ENCODE measurements around the gene FAM107B.

DNA sequence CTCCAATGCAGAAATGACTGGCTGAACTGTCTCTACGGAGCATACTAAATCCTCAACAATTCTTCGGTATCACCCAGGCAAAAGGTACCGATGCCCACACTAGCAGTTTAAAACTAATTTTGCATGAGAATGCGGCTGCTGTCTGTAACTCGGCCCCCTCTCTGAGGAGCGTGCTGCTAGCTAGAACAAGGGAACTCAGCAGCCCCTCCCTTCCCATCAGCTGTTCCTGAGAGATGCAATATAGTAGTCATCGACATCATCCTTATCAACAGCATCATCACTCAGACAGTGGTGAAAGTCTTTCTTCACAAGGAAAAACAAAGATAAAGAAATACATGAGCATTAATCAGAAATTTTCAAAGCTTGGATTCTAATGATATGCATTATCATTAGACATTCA lies 254.9 kb downstream of the FAM107B start:
- no peak for TF ChIP-seq SIN3A (IDR thresholded peaks at IDR 0.05; ENCODE audit: borderline replicate concordance, insufficient read depth, low read length)
- TF ChIP-seq, protein P1, sequence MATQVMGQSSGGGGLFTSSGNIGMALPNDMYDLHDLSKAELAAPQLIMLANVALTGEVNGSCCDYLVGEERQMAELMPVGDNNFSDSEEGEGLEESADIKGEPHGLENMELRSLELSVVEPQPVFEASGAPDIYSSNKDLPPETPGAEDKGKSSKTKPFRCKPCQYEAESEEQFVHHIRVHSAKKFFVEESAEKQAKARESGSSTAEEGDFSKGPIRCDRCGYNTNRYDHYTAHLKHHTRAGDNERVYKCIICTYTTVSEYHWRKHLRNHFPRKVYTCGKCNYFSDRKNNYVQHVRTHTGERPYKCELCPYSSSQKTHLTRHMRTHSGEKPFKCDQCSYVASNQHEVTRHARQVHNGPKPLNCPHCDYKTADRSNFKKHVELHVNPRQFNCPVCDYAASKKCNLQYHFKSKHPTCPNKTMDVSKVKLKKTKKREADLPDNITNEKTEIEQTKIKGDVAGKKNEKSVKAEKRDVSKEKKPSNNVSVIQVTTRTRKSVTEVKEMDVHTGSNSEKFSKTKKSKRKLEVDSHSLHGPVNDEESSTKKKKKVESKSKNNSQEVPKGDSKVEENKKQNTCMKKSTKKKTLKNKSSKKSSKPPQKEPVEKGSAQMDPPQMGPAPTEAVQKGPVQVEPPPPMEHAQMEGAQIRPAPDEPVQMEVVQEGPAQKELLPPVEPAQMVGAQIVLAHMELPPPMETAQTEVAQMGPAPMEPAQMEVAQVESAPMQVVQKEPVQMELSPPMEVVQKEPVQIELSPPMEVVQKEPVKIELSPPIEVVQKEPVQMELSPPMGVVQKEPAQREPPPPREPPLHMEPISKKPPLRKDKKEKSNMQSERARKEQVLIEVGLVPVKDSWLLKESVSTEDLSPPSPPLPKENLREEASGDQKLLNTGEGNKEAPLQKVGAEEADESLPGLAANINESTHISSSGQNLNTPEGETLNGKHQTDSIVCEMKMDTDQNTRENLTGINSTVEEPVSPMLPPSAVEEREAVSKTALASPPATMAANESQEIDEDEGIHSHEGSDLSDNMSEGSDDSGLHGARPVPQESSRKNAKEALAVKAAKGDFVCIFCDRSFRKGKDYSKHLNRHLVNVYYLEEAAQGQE (IDR thresholded peaks at IDR 0.05; ENCODE audit: insufficient read depth in 1 of 2, low read depth in 2 of 2, low read length in 2 of 2): no peak
- no peak for TF ChIP-seq TAF1 (IDR thresholded peaks at IDR 0.05; ENCODE audit: borderline replicate concordance, insufficient read depth, low read length)
- TF ChIP-seq POLR2AphosphoS5 (IDR thresholded peaks at IDR 0.05; ENCODE audit: low read depth, low read length): no peak

Measured in PFSK-1 (cell line).